Endothelial cell of umbilical vein (primary cell): Measurements from ENCODE around the gene MRPL50. TPM values are rescaled to one million over a fixed set of nuclear protein-coding genes. Genes with fewer than 3 reads are reported as not detected.

Experiments used
- BruUV-seq: library from RNA; stranded (reverse); fragments of 400-500 nt; replicated peaks from 2 replicates; lab custom pipeline; 2021; lab: Mats Ljungman, UMichigan
- CTCF ChIA-PET: fragments of 300-600, 350-600 bp; sonication (Branson Sonifier 250); formaldehyde crosslinking; loops from one replicate; lab custom pipeline; 2021; ENCODE audit warnings: antibody characterized with exemption, inconsistent platforms; lab: Charles Lee
- POLR2A ChIA-PET: fragments of 300-600, 350-600 bp; sonication (Branson Sonifier 250); formaldehyde crosslinking; loops from one replicate; lab custom pipeline; 2021; ENCODE audit warnings: antibody characterized with exemption, inconsistent platforms; lab: Charles Lee
- DNase-seq: peaks from one replicate; pipeline ENCODE4 v3.0.0-alpha.2; 2011; ENCODE audit warnings: low read depth, low spot score
- FAIRE-seq: peaks from 2 replicates; lab custom pipeline; 2011; peaks lifted over from hg19 to GRCh38; lab: Jason Lieb, UNC
- H2AFZ ChIP-seq: 2 replicates; pipeline ENCODE4 v1.6.0; 2012; ENCODE audit warnings: low read depth, low read length, control low read depth, inconsistent platforms
- H3K27ac ChIP-seq: 2 replicates; pipeline ENCODE4 v1.5.1; 2011; ENCODE audit warnings: low read depth, mild to moderate bottlenecking, control low read depth, low read length, moderate library complexity; ENCODE audit not compliant: insufficient read depth
- H3K27me3 ChIP-seq, 2 experiments: 2 replicates each; pipeline versions ENCODE4 v1.6.0 to v1.6.1; 2011; ENCODE audit warnings: low read length in 2 of 2, mixed read lengths in 1 of 2; ENCODE audit not compliant: control insufficient read depth in 2 of 2, insufficient read depth in 2 of 2
- H3K36me3 ChIP-seq, 2 experiments: 2 replicates in 1 of 2; 3 replicates in 1 of 2; pipeline ENCODE4 v1.5.1; 2011; ENCODE audit warnings: low read length in 2 of 2, mild to moderate bottlenecking in 1 of 2, moderate library complexity in 1 of 2; ENCODE audit not compliant: control insufficient read depth in 2 of 2, insufficient read depth in 2 of 2; ENCODE audit errors: extremely low read depth in 1 of 2
- H3K4me1 ChIP-seq: 3 replicates; pipeline ENCODE4 v1.5.1; 2011; ENCODE audit warnings: mild to moderate bottlenecking, low read length; ENCODE audit not compliant: control insufficient read depth, insufficient read depth; ENCODE audit errors: extremely low read depth
- H3K4me2 ChIP-seq: 2 replicates; pipeline ENCODE4 v1.6.1; 2011; ENCODE audit warnings: low read length, control low read depth, mixed read lengths; ENCODE audit not compliant: insufficient read depth
- H3K4me3 ChIP-seq, 3 experiments: fragments of 200-600 bp in 1 of 3; sonication (generic), shearing (Covaris generic) in 1 of 3; replicated peaks in 1 of 3; 2 replicates each; pipeline ENCODE4 v1.5.1; 2011 to 2016; ENCODE audit warnings: control low read depth in 3 of 3, low read length in 3 of 3, mild to moderate bottlenecking in 2 of 3, inconsistent platforms in 1 of 3, low read depth in 1 of 3, moderate library complexity in 1 of 3; ENCODE audit not compliant: insufficient read depth in 1 of 3
- H3K79me2 ChIP-seq: 2 replicates; pipeline ENCODE4 v1.6.0; 2012; ENCODE audit warnings: low read length, inconsistent platforms; ENCODE audit not compliant: control insufficient read depth, insufficient read depth
- H3K9ac ChIP-seq: replicated peaks from 2 replicates; pipeline ENCODE3; 2011; ENCODE audit warnings: low read length, control low read depth; ENCODE audit not compliant: insufficient read depth; ENCODE audit errors: extremely low read depth
- H3K9me1 ChIP-seq: replicated peaks from 3 replicates; pipeline ENCODE4 v1.6.0; 2011; ENCODE audit warnings: mild to moderate bottlenecking, low read length; ENCODE audit not compliant: control insufficient read depth, insufficient read depth; ENCODE audit errors: extremely low read depth
- H3K9me3 ChIP-seq: replicated peaks from 2 replicates; pipeline ENCODE4 v1.5.1; 2012; ENCODE audit warnings: low read length, inconsistent platforms; ENCODE audit not compliant: control insufficient read depth, insufficient read depth
- H4K20me1 ChIP-seq: replicated peaks from 2 replicates; pipeline ENCODE3; 2011; ENCODE audit warnings: mild to moderate bottlenecking, low read length; ENCODE audit not compliant: control insufficient read depth, insufficient read depth; ENCODE audit errors: extremely low read depth
- EZH2 ChIP-seq: IDR thresholded peaks from 2 replicates; pipeline ENCODE4 v1.6.1; 2012; ENCODE audit warnings: borderline replicate concordance, low read depth, mild to moderate bottlenecking, moderate library complexity, low read length, inconsistent platforms; ENCODE audit not compliant: severe bottlenecking
- FOS ChIP-seq: IDR thresholded peaks from 2 replicates; pipeline ENCODE4 v1.6.1; 2011; ENCODE audit warnings: mild to moderate bottlenecking, low read length, moderate library complexity, borderline replicate concordance; ENCODE audit not compliant: insufficient read depth
- GATA2 ChIP-seq: IDR thresholded peaks from 2 replicates; pipeline ENCODE4 v1.7.0; 2011; ENCODE audit warnings: low read depth, mild to moderate bottlenecking, moderate library complexity, mixed read lengths, low read length; ENCODE audit not compliant: insufficient read length, insufficient read depth
- JUN ChIP-seq: IDR thresholded peaks from 2 replicates; pipeline ENCODE4 v1.6.1; 2011; ENCODE audit warnings: borderline replicate concordance, low read depth; ENCODE audit not compliant: insufficient read length, insufficient read depth
- MYC ChIP-seq: IDR thresholded peaks from one replicate; pipeline ENCODE4 v1.6.1; 2011; ENCODE audit warnings: mild to moderate bottlenecking, low read depth, low read length
- POLR2A ChIP-seq: IDR thresholded peaks from 2 replicates; pipeline ENCODE4 v1.6.1; 2012; ENCODE audit warnings: low read depth, mild to moderate bottlenecking, control low read depth, low read length
- POLR2AphosphoS5 ChIP-seq: IDR thresholded peaks from 2 replicates; pipeline ENCODE4 v1.6.1; 2012; ENCODE audit warnings: low read depth, mild to moderate bottlenecking, control low read depth, low read length, moderate library complexity; ENCODE audit not compliant: insufficient read depth
- dilution Hi-C: fragments of 300-500 bp; cut with MboI; formaldehyde crosslinking; loops from one replicate; pipeline ENCODE4 v1.15.0; 2019; ENCODE audit warnings: low sequenced_read_pairs; ENCODE audit not compliant: extremely low pct_ligation_motif_present
- intact Hi-C: fragments of 100-400 bp; cut with micrococcal nuclease; formaldehyde crosslinking; loops from one replicate; pipeline ENCODE4 v1.10.0; 2022
- polyA plus RNA-seq, 4 experiments: library from polyadenylated mRNA; depleted of rRNA in 3 of 4; stranded (reverse) in 3 of 4; unstranded in 1 of 4; fragments of >200 nt; gene quantifications; 2 replicates each; pipeline versions ENCODE4 v1.2.1 to v1.2.3, GENCODE V29; 2011 to 2012; ENCODE audit warnings: missing spikeins in 1 of 4
- total RNA-seq: library from RNA; stranded (reverse); gene quantifications from 2 replicates; pipeline ENCODE4 v1.2.3, GENCODE V29; 2021
- TF ChIP-seq, protein P1 (sequence below): IDR thresholded peaks from 2 replicates; pipeline ENCODE4 v1.6.1; 2011; ENCODE audit not compliant: insufficient read depth, insufficient read length
- TF ChIP-seq, protein P2 (sequence below), 2 donors: IDR thresholded peaks; 1 replicate in 1 of 2; 2 replicates in 1 of 2; pipeline ENCODE4 v1.5.1; 2011; ENCODE audit warnings: low read length in 2 of 2, mild to moderate bottlenecking in 2 of 2, moderate library complexity in 2 of 2, control low read depth in 1 of 2, inconsistent platforms in 1 of 2, low read depth in 1 of 2; ENCODE audit not compliant: insufficient read depth in 1 of 2; ENCODE audit errors: extremely low read depth in 1 of 2

The MRPL50 gene
- total and polyA plus RNA-seq, 2 donors (not counting 3 experiments of a cell fraction or from before 2014, with no cell fraction given): 5.7 to 9.7 TPM

DNA sequence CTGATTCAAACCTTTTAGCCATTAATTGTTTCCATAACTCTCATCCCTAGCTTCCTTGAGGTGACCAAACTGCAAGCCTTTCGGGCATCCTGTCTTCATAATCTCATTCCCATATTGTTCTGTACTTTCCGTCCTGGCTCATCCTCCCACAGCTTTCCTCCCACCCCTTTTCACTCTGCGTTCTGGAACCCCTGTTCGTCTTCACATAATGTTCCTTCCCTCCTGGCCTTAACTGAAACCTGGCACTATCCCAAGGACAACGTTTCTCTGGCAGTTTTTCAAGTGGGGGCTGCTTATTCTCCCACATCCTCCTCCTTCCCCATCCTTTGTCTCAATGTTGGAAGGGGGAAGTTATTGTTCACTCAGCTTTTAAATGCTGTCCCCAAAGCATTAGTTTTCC, 1.7 kb upstream of the MRPL50 start:
- FAIRE-seq: peak; percentile 69
- Histone ChIP-seq H4K20me1 (no peaks in the 10 kb centered on the region), H3K79me2 (peaks cover 60% of the 10 kb centered on the region), H3K36me3 (peaks cover 13 to 14% of the 10 kb centered on the region in 2 experiments), H3K4me3 (peak overlapping the region in 1 of 3 experiments; percentile 74), H3K9me1 (no peaks in the 10 kb centered on the region), H3K27me3 (no peaks in the 10 kb centered on the region), H2AFZ (no peak overlapping the region), H3K9ac (peak overlapping the region; percentile 17), H3K4me1 (peaks cover 26% of the 10 kb centered on the region), H3K9me3 (no peaks in the 10 kb centered on the region), H3K27ac (no peak overlapping the region), H3K4me2 (peak overlapping the region; percentile 89)
- intact Hi-C loops: no loop called here
- POLR2A ChIA-PET: interaction anchor here (1.3 kb wide), 1 partner anchor 9 kb away, joined by 3 read pairs; no protein-coding TSS in a partner anchor
- dilution Hi-C loops: no loop called here
- CTCF ChIA-PET: interaction anchor here (1.2 to 2.2 kb wide), 4 partner anchors 10 to 1075 kb away, joined by 3 to 22 read pairs (median 3); no protein-coding TSS in a partner anchor
- BruUV-seq: no TSS peak
- no peak for TF ChIP-seq MYC
- no peak for TF ChIP-seq EZH2
- TF ChIP-seq, protein P1, sequence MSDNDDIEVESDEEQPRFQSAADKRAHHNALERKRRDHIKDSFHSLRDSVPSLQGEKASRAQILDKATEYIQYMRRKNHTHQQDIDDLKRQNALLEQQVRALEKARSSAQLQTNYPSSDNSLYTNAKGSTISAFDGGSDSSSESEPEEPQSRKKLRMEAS: no peak
- no peak for TF ChIP-seq JUN
- TF ChIP-seq POLR2AphosphoS5: no peak
- no peak for TF ChIP-seq FOS
- no peak for TF ChIP-seq POLR2A
- TF ChIP-seq, protein P2, sequence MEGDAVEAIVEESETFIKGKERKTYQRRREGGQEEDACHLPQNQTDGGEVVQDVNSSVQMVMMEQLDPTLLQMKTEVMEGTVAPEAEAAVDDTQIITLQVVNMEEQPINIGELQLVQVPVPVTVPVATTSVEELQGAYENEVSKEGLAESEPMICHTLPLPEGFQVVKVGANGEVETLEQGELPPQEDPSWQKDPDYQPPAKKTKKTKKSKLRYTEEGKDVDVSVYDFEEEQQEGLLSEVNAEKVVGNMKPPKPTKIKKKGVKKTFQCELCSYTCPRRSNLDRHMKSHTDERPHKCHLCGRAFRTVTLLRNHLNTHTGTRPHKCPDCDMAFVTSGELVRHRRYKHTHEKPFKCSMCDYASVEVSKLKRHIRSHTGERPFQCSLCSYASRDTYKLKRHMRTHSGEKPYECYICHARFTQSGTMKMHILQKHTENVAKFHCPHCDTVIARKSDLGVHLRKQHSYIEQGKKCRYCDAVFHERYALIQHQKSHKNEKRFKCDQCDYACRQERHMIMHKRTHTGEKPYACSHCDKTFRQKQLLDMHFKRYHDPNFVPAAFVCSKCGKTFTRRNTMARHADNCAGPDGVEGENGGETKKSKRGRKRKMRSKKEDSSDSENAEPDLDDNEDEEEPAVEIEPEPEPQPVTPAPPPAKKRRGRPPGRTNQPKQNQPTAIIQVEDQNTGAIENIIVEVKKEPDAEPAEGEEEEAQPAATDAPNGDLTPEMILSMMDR (IDR thresholded peaks at IDR 0.05; ENCODE audit: extremely low read depth in 1 of 2, insufficient read depth in 1 of 2, low read depth in 1 of 2, low read length in 2 of 2): no peak
- no peak for TF ChIP-seq GATA2
- DNase-seq: peak; percentile 85
